ENCODE data around the gene DOCK1.

DNA sequence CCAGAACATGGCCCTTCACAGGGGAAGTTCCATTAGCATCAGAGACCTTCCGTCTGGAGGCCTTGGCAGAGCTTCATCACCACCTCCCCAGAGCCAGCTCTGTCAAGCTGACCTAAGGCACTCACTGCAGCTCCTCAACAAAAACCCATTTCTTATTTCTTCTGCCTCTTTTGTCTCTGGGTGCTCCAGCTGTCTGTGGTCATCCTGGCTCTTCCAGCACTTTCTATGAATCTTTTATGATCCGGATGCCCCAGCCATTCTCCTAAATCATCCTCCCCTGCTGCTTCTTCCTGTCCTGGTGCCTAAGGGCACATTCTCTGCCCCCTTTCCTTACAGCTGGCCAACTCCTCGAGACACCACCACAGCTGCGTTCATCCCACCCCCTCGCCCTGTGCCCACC is 462.9 kb downstream of the DOCK1 start:
- TF ChIP-seq CTCF (IDR thresholded peaks at IDR 0.05 in 4 of 5, conservative IDR thresholded peaks at IDR 0.05 in 1 of 5) = no peak
- no peak for TF ChIP-seq POLR2A (IDR thresholded peaks at IDR 0.05)

Data from gastrocnemius medialis (tissue), 4 donors.